Uterus (tissue), 4 donors: ENCODE data around the gene ZNF652. TPM values are rescaled to one million over a fixed set of nuclear protein-coding genes. Genes with fewer than 3 reads are reported as not detected.

Experiments
- DNase-seq, 2 donors: peaks; one replicate each; pipeline ENCODE4 v3.0.0-alpha.2; 2019 to 2020
- H3K27ac ChIP-seq, 2 donors: fragments of 200-600 bp; sonication (generic); 1 replicate in 1 of 2; 2 replicates in 1 of 2; pipeline ENCODE4 v1.5.1; 2016 to 2018
- H3K27me3 ChIP-seq, 2 donors: fragments of 200-600 bp; sonication (generic); one replicate each; pipeline ENCODE4 v1.5.1; 2018 to 2019; ENCODE audit warnings: control low read depth in 1 of 2
- H3K36me3 ChIP-seq, 2 donors: fragments of 200-600 bp; sonication (generic); one replicate each; pipeline ENCODE4 v1.5.1; 2019; ENCODE audit warnings: control low read depth in 1 of 2
- H3K4me1 ChIP-seq, 2 donors: fragments of 200-600 bp; sonication (generic); one replicate each; pipeline ENCODE4 v1.5.1; 2018 to 2019; ENCODE audit warnings: control low read depth in 1 of 2
- H3K4me3 ChIP-seq, 2 donors: fragments of 200-600 bp; sonication (generic); 1 replicate in 1 of 2; 2 replicates in 1 of 2; pipeline ENCODE4 v1.5.1; 2018 to 2019; ENCODE audit warnings: mild to moderate bottlenecking in 1 of 2
- H3K9me3 ChIP-seq, 2 donors: fragments of 200-600 bp; sonication (generic); one replicate each; pipeline ENCODE4 v1.5.1; 2019; ENCODE audit warnings: control low read depth in 1 of 2
- CTCF ChIP-seq, 4 experiments: fragments of 200-600 bp in 2 of 4; fragments of 450-650 bp in 2 of 4; sonication (generic) in 2 of 4; IDR thresholded peaks; one replicate each; pipeline ENCODE4 v1.5.1; 2016 to 2019; ENCODE audit warnings: antibody characterized with exemption in 4 of 4, mild to moderate bottlenecking in 2 of 4, moderate library complexity in 1 of 4
- POLR2A ChIP-seq, 2 donors: fragments of 450-650 bp; IDR thresholded peaks; one replicate each; pipeline ENCODE4 v1.6.1; 2016; ENCODE audit warnings: antibody characterized with exemption in 2 of 2, mild to moderate bottlenecking in 1 of 2, moderate library complexity in 1 of 2
- intact Hi-C: fragments of 100-400 bp; cut with DNase I; formaldehyde crosslinking; loops from one replicate; pipeline ENCODE4 v1.15.1; 2023; ENCODE audit warnings: low total_unique reads
- total RNA-seq, 4 donors: library from RNA; depleted of rRNA in 3 of 4; stranded (reverse); fragments of >200 nt in 3 of 4; gene quantifications; one replicate each; pipeline versions ENCODE4 v1.1.0 to v1.2.4, GENCODE V29; 2014 to 2023
- donor health status: DM: yes; HTN: yes; CAD: no.

ZNF652 gene
- total RNA-seq, 4 donors from 2014 or later, result 17.6 to 65.3 (median 36.2) TPM

DNA sequence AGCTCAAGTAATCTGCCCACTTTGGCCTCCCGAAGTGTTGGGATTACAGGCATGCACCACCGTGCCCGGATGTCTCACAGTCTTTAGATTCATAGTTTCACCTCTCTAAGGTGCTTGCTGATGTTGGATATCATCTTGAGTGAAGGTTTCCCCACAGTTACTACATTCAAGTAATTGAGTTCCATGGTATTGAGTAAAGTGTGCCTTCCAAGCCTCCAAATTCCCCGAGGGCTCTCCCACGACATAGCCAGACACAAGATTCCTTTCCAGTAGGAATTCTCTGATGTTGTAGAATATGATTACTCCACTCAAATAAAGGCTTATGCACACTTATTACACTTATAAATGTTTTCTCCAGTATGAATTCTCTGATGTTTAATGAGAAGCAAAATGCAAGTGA lies 16.3 kb upstream of the ZNF652 start:
- no peak overlapping the region for H3K4me3 ChIP-seq
- TF ChIP-seq POLR2A (IDR thresholded peaks at IDR 0.05) (no peak), CTCF (IDR thresholded peaks at IDR 0.05) (no peak)
- H3K27ac ChIP-seq, result no peak overlapping the region
- DNase-seq, result no peak
- H3K9me3 ChIP-seq, result no peaks in the 10 kb centered on the region
- no peaks in the 10 kb centered on the region for H3K36me3 ChIP-seq
- H3K27me3 ChIP-seq, result no peaks in the 10 kb centered on the region
- H3K4me1 ChIP-seq, result no peaks in the 10 kb centered on the region
- intact Hi-C loops, result no loop called here

GRCh38 chr17:49375544-49375943 lies 13.5 kb upstream of the ZNF652 start:
- Histone ChIP-seq H3K4me1 (no peaks in the 10 kb centered on the region), H3K36me3 (no peaks in the 10 kb centered on the region), H3K27me3 (no peaks in the 10 kb centered on the region), H3K9me3 (no peaks in the 10 kb centered on the region), H3K27ac (no peak overlapping the region), H3K4me3 (no peak overlapping the region)
- intact Hi-C loops, result no loop called here
- no peak for TF ChIP-seq CTCF (IDR thresholded peaks at IDR 0.05)
- no peak for TF ChIP-seq POLR2A (IDR thresholded peaks at IDR 0.05)
- no peak for DNase-seq

- Histone ChIP-seq H3K27me3 (no peaks in the 10 kb centered on the region), H3K36me3 (no peaks in the 10 kb centered on the region), H3K4me3 (no peak overlapping the region), H3K9me3 (no peaks in the 10 kb centered on the region), H3K4me1 (no peaks in the 10 kb centered on the region), H3K27ac (no peak overlapping the region)
- TF ChIP-seq CTCF (IDR thresholded peaks at IDR 0.05), result no peak
- TF ChIP-seq POLR2A (IDR thresholded peaks at IDR 0.05), result no peak
- no peak for DNase-seq
- intact Hi-C loops, result no loop called here
Observed at GRCh38 chr17:49373115-49373514, 11.1 kb upstream of the ZNF652 start.

DNA sequence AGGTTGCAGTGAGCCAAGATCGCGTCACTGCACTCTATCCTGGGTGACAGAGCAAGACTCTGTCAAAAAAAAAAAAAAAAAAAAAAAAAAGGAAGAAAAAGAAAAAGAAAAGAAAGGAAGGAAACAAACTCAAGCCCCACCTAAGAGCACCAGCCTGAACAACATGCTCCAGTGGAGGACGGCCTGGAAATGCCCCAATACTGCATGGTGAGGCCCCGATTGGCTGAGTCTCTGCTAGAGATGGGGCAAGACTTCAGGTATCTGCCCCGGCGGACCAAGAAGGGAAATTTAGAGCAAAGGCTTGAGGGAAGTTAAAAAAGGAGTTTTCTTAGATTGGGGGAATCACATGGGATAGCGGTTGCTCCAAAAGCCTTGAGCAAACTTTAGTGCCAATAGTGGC lies 10.4 kb upstream of the ZNF652 start:
- Histone ChIP-seq H3K36me3 (no peaks in the 10 kb centered on the region), H3K4me1 (no peaks in the 10 kb centered on the region), H3K27ac (no peak overlapping the region), H3K27me3 (no peaks in the 10 kb centered on the region), H3K9me3 (no peaks in the 10 kb centered on the region), H3K4me3 (no peak overlapping the region)
- intact Hi-C loops, result no loop called here
- no peak for DNase-seq
- TF ChIP-seq CTCF (IDR thresholded peaks at IDR 0.05) (no peak), POLR2A (IDR thresholded peaks at IDR 0.05) (no peak)

- intact Hi-C loops, result no loop called here
- H3K27ac ChIP-seq, result no peak overlapping the region
- no peaks in the 10 kb centered on the region for H3K4me1 ChIP-seq
- no peak for TF ChIP-seq POLR2A (IDR thresholded peaks at IDR 0.05)
- no peak for TF ChIP-seq CTCF (IDR thresholded peaks at IDR 0.05)
- no peak for DNase-seq
- H3K27me3 ChIP-seq, result no peaks in the 10 kb centered on the region
- H3K4me3 ChIP-seq, result no peak overlapping the region
- H3K36me3 ChIP-seq, result no peaks in the 10 kb centered on the region
- no peaks in the 10 kb centered on the region for H3K9me3 ChIP-seq
Observed at GRCh38 chr17:49370971-49371834, 9.2 kb upstream of the ZNF652 start.
